GM19452 (cell line): ENCODE measurements around the gene MPRIP.

Experiments used
- ATAC-seq: cut with Tn5 transposase; IDR thresholded peaks from one replicate; pipeline ENCODE4 v1.9.1; 2021; ENCODE audit not compliant: unreplicated experiment

MPRIP gene

GRCh38 chr17:17066021-17066420 lies 23.8 kb downstream of the MPRIP start:
- ATAC-seq: no peak

GRCh38 chr17:17067257-17067656 lies 25.0 kb downstream of the MPRIP start:
- no peak for ATAC-seq

- ATAC-seq: no peak
These were observed 27.6 kb downstream of the MPRIP start for GRCh38 chr17:17069849-17070248.

GRCh38 chr17:17070931-17071330 lies 28.7 kb downstream of the MPRIP start:
- ATAC-seq: no peak

- ATAC-seq: no peak
These were observed 29.5 kb downstream of the MPRIP start for GRCh38 chr17:17071531-17072360.

- no peak for ATAC-seq
These were observed 30.3 kb downstream of the MPRIP start for GRCh38 chr17:17072546-17072945.

- no peak for ATAC-seq
These were observed 30.8 kb downstream of the MPRIP start for GRCh38 chr17:17073030-17073564.

GRCh38 chr17:17073581-17074403 lies 31.5 kb downstream of the MPRIP start:
- ATAC-seq: no peak

GRCh38 chr17:17075125-17075781 lies 33.0 kb downstream of the MPRIP start:
- no peak for ATAC-seq

- ATAC-seq: no peak
These were observed 33.8 kb downstream of the MPRIP start for GRCh38 chr17:17076066-17076465.

- no peak for ATAC-seq
These were observed 34.8 kb downstream of the MPRIP start for GRCh38 chr17:17077101-17077500.

GRCh38 chr17:17077861-17078732 lies 35.8 kb downstream of the MPRIP start:
- ATAC-seq: no peak

- no peak for ATAC-seq
These were observed 36.6 kb downstream of the MPRIP start for GRCh38 chr17:17078832-17079231.

- ATAC-seq: no peak
These were observed 37.1 kb downstream of the MPRIP start for GRCh38 chr17:17079336-17079735.

- ATAC-seq: no peak
These were observed 37.5 kb downstream of the MPRIP start for GRCh38 chr17:17079761-17080160.

- no peak for ATAC-seq
These were observed 37.9 kb downstream of the MPRIP start for GRCh38 chr17:17080181-17080631.

- no peak for ATAC-seq
These were observed 38.5 kb downstream of the MPRIP start for GRCh38 chr17:17080781-17081180.

- no peak for ATAC-seq
These were observed 39.2 kb downstream of the MPRIP start for GRCh38 chr17:17081304-17081940.

GRCh38 chr17:17082878-17083277 lies 40.6 kb downstream of the MPRIP start:
- ATAC-seq: no peak

- no peak for ATAC-seq
These were observed 42.1 kb downstream of the MPRIP start for GRCh38 chr17:17084317-17084835.
